Ovary (tissue), 3 donors: ENCODE results near the gene KCNN4.

ENCODE experiments used
- CTCF ChIP-seq, 3 donors: fragments of 450-650 bp in 2 of 3; fragments of 200-600 bp in 1 of 3; IDR thresholded peaks; one replicate each; pipeline versions ENCODE4 v1.5.1 to v1.8.0; 2016 to 2022; ENCODE audit warnings: antibody characterized with exemption in 3 of 3, mild to moderate bottlenecking in 1 of 3
- POLR2A ChIP-seq: fragments of 450-650 bp; IDR thresholded peaks from one replicate; pipeline ENCODE4 v1.6.1; 2017; ENCODE audit warnings: antibody characterized with exemption, mild to moderate bottlenecking, moderate library complexity
- donor health status: DM: no; HTN: no; CAD: no.

- TF ChIP-seq CTCF (IDR thresholded peaks at IDR 0.05), result no peak
- TF ChIP-seq POLR2A, result no peak
Observed at GRCh38 chr19:43763473-43763939, 17.3 kb downstream of the KCNN4 start.
